Fibroblast of mammary gland (primary cell): ENCODE results near the gene CHRNA9.

ENCODE experiments used
- DNase-seq: peaks from one replicate; pipeline ENCODE4 v3.0.0-alpha.2; 2010; ENCODE audit warnings: low read depth
- H3K4me3 ChIP-seq: 2 replicates; pipeline ENCODE4 v1.5.1; 2011; ENCODE audit warnings: low read depth, mild to moderate bottlenecking, low read length, moderate library complexity; ENCODE audit not compliant: control insufficient read depth
- CTCF ChIP-seq: conservative IDR thresholded peaks from 2 replicates; pipeline ENCODE4 v1.5.1; 2011; ENCODE audit warnings: low read depth, low read length, inconsistent platforms; ENCODE audit not compliant: control insufficient read depth, insufficient read depth

CHRNA9 gene

GRCh38 chr4:40303751-40304150, 31.4 kb upstream of the CHRNA9 start:
- TF ChIP-seq CTCF = no peak
- no peak overlapping the region for H3K4me3 ChIP-seq
- no peak for DNase-seq

GRCh38 chr4:40305328-40306170, 29.6 kb upstream of the CHRNA9 start:
- TF ChIP-seq CTCF = no peak
- H3K4me3 ChIP-seq = no peak overlapping the region
- DNase-seq = no peak

- TF ChIP-seq CTCF = no peak
- DNase-seq = no peak
- H3K4me3 ChIP-seq = no peak overlapping the region
These were observed 28.9 kb upstream of the CHRNA9 start for GRCh38 chr4:40306226-40306625.

- no peak overlapping the region for H3K4me3 ChIP-seq
- DNase-seq = no peak
- TF ChIP-seq CTCF = no peak
These were observed 28.2 kb upstream of the CHRNA9 start for GRCh38 chr4:40306976-40307375.

GRCh38 chr4:40307627-40308497, 27.3 kb upstream of the CHRNA9 start:
- H3K4me3 ChIP-seq = no peak overlapping the region
- no peak for DNase-seq
- no peak for TF ChIP-seq CTCF

GRCh38 chr4:40308528-40309122, 26.5 kb upstream of the CHRNA9 start:
- no peak for TF ChIP-seq CTCF
- H3K4me3 ChIP-seq = no peak overlapping the region
- no peak for DNase-seq
